Retina (tissue), 1 donor: ENCODE results near the gene NEU4.
A peak's percentile ranks its signal among the peaks of the same experiment; 100 is the strongest.
"Not testable (repeated sequence)": the region's sequence is repeated elsewhere in the genome, so short reads cannot be mapped to it uniquely, and the experiment has no call there.

Experiments used
- DNase-seq: peaks from one replicate; pipeline ENCODE4 v3.0.0-alpha.2; 2016

The NEU4 gene, protein sequence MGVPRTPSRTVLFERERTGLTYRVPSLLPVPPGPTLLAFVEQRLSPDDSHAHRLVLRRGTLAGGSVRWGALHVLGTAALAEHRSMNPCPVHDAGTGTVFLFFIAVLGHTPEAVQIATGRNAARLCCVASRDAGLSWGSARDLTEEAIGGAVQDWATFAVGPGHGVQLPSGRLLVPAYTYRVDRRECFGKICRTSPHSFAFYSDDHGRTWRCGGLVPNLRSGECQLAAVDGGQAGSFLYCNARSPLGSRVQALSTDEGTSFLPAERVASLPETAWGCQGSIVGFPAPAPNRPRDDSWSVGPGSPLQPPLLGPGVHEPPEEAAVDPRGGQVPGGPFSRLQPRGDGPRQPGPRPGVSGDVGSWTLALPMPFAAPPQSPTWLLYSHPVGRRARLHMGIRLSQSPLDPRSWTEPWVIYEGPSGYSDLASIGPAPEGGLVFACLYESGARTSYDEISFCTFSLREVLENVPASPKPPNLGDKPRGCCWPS

DNA sequence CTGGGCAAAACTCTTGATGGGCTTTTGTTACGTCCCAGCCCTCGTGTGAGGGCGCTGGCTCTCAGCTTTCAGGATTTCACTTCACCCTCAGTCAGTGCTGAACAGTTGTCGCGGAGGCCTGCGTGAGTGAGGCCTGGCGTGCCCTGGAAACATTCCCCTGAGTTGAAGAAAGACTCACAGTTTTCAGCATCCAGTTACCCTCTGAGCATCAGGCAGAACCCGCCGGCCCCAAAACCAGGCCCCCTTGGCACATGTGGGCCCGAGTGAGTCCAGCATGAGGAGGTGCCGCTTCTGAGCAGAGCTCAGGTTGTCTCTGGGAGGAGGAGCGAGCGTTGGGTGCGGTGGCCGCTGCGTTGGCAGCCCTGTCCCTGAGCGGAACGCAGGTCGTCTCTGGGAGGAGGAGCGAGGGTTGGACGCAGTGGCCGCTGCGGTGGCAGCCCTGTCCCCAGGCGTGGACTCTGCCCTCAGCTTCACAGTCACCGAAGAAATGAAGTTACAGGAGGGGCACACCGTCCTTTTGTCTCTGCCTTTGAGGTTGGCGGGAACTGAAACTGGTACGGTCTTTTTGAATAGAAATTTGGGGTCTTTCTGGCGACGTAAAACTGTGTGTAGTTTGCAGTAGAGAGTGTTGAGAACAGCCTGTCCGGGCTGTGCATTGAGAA is at the start of gene NEU4:
Gene NEU4 (plus strand): TSS at position 473 of the 662 bp plus-strand sequence. CDS start 5,292 bp downstream, outside the sequence.
- DNase-seq = peak; percentile 61

DNA sequence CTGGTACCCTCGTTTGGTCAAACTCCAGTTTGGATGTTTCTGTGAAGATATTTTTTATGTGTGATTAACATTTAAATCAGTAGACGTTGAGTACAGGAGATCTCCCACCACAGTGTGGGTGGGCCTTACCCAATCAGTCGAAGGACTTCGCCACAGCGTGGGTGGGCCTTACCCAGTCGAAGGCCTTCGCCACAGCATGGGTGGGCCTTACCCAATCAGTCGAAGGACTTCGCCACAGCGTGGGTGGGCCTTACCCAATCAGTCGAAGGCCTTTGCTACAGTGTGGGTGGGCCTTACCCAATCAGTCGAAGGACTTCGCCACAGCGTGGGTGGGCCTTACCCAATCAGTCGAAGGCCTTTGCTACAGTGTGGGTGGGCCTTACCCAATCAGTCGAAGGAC is 49.1 kb upstream of the NEU4 start:
- not testable (repeated sequence) for DNase-seq

DNA sequence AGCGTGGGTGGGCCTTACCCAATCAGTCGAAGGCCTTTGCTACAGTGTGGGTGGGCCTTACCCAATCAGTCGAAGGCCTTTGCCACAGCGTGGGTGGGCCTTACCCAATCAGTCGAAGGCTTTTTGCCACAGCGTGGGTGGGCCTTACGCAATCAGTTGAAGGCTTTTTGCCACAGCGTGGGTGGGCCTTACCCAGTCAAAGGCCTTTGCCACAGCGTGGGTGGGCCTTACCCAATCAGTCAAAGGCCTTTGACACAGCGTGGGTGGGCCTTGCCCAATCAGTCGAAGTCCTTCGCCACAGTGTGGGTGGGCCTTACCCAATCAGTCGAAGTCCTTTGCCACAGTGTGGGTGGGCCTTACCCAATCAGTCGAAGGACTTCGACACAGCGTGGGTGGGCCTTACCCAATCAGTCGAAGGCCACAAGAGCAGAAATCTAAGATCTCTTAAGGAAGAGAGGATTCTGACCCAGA is 48.7 kb upstream of the NEU4 start:
- no peak for DNase-seq

DNA sequence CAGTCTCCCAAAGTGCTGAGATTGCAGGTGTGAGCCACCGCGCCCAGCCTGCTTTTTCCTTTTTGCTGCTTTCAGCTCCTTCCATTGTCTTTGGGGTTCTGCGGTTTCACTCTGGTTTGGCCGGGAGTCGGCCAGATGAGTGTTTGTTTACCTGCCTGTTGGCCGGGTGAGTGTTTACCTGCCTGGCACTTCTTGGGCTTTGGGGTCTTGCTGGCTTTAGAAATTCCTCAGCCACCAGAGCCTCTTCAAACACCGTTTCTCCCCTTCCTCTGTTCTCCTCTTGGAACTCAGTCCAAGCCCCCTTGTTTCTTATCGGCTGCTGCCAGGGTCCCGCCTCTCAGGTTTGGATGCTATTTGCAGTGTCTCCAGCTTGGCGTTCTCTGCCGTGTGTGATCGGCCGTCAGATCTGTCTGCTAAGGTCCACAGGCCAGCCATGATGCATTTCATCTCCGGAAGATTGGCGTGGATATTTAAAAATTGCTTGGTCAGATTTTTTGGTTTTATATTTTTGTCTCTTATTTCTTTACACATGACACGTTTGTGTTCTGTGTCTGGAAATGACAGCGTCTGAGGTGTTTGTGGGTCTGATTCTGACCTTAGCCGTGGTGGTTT is 46.6 kb upstream of the NEU4 start:
- no peak for DNase-seq

DNA sequence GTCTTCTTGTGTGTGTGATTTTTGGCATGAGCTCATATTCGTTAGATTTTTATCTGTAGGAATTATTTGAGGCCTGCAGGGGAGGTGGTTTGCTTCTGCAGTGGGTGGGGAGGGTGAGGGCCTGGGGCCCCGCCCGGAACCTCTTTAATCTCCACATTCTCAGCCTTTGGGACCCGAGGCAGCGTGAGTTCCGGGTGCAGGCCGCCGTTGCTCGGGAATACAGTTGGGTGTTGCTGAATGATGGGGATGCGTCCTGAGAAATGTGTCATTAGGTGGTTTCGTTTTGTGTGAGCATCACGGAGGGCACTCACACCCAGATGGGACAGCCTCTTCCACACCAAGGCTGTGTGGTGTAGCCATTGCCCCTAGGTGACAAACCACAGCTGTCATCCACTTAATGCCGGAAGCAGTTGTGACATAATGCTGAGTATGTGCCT is 46.0 kb upstream of the NEU4 start:
- DNase-seq = no peak

DNA sequence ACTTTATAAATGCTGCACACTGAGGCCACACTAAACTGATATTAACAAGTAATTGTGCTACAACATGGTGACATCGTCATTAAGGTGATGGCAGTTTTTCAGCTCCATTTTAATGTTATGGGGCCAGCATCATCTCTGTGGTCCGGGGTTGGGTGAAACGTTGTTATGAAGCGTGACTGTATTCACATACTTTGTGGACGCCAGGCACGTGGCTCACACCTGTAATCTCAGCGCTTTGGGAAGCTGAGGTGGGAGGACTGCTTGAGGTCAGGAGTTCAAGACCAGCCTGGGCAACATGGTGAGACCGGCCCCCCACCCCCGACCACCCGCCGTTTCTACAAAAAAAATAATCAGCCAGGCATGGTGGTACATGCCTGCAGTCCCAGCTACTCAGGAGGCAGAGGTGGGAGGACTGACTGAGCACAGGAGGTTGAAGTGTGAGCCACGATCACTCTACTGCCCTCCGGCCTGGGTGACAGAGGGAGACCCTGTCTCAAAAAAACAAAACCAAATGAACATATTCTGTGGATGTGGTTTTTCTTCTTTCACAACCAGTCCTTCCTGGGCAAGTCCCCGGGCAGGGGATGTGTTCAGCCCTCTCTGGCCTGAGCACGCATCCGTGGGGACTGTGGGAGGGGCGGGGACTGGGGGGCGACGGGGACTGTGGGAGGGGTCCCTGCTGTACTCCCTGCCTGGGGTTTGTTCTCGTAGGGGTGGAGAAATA is 45.3 kb upstream of the NEU4 start:
- DNase-seq = no peak

DNA sequence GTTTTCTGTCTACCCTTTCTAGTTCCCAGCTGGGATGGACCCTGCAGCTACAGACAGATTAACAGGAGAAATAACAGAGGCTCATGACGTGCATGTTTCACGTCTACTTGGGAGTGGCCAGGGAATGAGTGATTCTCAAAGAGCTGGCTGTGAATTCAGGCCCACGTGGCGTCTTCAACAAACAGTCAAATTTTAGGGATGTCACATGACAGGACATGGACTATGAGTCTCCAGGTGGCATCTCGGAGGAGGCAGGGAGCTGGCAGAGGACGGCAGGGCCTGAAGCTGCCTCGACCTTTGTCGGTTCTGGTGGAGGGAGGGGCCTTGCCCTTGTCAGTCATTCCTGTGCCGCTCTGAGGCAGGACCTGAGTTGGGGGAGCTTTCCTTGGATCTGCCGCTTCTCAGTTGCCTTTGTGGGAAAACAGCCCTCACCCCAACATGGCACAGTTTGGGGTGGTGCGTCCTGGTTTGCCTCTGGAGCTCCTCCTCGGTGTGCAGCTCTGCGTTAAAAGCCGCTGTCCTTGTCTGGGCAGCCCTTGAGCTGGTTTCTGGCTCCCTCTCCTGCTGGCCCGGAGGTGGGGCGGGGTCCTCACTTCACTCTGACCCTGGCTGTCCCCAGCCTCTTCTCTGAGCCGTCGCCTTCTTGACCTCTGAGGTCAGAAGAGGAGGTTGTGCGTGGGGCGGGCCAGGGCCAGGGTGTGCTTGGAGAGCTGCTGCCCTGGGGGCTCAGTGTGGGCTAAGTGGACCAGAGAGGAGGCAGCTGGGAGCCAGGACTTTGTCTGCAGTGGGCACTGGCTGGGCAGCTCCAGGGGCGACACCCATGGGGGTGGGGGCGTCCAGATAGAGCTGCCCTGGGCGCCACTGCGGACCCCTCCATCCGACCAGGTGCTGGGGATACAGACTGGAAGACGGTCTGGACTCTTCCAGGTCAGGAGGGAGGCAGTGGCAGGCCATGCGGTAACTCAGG is 44.4 kb upstream of the NEU4 start:
- no peak for DNase-seq

DNA sequence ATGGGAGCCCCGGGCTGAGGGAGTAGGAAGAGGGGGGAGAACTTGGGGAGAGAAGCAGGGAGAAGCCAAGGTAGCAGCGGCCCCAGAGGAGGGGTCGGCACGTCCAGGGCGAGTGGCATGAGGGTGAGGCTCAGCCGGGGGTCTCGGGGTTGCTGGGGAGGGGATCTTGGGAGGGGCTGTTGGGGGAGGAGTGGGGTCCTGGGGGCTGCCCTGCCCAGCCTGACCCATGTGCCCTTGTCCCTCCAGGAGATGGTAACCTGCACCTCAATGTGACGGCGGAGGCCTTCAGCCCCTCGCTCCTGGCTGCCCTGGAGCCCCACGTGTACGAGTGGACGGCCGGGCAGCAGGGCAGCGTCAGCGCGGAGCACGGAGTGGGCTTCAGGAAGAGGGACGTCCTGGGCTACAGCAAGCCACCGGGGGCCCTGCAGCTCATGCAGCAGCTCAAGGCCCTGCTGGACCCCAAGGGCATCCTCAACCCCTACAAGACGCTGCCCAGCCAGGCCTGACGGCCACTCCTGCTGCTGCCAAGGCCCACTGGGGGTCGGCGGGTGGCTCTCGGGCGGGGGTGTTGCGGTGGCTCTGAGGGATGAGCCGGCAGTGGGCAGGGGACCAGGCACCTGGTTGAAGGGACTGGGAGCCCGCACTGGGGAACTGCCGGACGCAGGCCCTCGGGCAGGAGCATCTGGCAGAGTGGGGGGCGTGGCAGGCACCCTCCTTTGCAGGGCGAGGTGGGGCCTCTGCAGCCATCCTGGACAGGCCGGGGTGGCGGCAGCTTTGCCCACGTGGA is 41.3 kb upstream of the NEU4 start:
- no peak for DNase-seq

DNA sequence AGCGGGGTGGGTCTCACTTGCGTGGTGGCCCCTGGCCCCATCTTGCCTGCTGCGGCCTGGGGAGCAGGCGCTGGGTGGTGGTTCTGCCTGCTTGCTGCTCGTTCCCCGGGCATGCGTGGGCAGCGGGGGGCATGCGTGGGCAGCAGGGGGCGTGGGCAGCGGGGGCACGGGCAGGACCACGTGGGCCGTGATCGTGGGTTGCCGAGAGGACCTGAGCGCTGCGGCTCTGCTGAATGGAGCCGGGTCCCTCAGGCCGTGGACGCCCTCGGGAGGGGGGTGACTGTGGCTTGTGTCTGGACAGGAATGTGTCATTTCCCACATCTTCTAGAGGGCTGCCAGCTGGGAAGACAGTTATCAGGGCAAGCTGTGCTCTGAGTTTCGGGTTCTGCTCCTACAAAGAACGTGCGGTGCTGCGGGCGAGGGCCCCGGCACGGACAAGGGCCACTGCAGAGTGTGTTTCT is 40.7 kb upstream of the NEU4 start:
- DNase-seq = no peak

DNA sequence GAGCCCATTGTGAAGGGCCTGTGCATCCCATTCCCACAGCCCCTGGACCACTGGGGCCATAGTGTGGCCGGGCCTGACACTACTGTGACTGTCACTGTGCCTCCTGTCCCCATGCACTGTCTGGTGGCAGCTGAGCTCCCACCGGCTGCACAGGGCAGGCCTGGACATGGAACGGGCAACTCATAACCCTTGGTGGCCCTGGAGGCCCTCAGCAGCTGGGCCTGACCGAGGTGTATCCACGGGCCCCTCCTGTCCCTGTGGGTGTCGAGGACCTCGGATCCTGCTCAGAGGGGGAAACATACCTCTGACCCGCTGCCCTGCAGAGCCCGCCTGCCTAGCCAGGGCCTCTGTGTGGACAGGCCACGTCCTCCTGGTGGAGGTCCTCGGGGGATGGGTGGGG is 40.1 kb upstream of the NEU4 start:
- no peak for DNase-seq

DNA sequence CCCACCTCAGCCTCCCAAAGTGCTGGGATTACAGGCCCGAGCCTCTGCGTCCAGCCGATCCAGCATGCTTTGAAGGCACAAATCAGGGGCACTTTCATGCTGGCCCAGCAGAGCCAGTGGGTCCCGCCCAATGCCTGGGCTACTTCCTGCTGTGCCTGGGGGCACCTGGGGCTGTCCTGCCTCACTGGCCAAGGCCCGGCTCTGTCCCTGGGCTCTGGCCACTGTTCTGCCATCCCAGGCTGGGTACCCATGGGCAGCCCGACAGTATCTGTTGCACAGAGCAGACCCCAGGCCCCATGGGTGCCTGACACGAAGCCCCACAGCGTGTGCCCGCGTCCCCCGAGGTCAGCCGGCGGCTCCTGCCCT is 39.2 kb upstream of the NEU4 start:
- DNase-seq = no peak

DNA sequence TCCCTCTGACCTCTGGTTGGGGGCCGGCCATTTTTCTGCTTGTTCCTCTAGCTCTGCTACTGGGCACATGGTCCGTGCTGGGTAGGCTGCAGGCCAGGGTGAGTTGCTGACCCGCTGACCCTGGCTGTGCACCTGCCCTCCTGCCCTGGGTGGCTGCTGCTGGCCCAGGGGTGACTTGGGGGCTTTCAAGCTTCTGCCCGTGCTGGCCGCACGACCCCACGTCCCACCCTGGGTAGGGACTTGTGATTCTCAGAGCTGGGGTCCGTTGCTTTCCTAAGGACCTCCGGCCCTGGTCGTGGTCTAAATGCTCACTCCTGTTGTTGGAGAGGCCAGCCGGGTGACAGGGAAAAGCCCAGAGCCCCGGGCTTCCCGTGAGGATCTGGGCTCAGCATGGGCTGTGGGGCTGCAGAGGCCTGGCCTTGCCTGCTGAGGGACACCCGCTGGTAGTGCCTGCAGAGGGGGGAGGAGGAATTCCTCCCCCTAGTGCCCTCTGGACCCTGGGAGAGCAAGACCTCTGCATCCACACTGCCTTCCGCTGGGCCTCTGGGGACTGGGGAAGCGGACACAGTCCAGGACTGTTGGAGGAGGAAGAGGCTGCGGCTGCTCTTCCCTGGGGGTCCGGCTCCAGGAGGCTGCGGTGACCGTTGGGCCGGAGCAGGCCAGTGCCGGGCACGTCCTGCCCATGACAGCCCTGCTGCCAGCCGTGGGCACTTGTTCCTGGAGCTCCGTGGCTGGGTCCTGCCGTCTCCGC is 38.6 kb upstream of the NEU4 start:
- peak; percentile 50 for DNase-seq

DNA sequence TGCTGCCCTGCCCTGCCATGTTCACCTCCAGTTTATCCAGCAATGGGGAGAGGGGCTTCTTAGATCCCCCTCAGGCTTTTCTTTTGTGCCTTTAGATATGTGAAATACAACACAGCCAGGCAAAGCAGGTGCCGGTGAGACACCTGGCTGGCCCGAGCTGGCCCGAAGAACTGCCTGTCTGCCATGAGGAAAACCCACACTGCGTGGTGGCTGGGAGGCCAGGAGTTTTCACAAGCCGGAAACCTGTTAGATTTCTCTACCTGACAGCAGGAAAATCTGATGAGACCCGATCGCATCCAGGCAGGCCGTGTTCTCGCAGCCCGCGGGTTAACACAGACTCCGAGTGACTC is 38.1 kb upstream of the NEU4 start:
- peak; percentile 48 for DNase-seq

DNA sequence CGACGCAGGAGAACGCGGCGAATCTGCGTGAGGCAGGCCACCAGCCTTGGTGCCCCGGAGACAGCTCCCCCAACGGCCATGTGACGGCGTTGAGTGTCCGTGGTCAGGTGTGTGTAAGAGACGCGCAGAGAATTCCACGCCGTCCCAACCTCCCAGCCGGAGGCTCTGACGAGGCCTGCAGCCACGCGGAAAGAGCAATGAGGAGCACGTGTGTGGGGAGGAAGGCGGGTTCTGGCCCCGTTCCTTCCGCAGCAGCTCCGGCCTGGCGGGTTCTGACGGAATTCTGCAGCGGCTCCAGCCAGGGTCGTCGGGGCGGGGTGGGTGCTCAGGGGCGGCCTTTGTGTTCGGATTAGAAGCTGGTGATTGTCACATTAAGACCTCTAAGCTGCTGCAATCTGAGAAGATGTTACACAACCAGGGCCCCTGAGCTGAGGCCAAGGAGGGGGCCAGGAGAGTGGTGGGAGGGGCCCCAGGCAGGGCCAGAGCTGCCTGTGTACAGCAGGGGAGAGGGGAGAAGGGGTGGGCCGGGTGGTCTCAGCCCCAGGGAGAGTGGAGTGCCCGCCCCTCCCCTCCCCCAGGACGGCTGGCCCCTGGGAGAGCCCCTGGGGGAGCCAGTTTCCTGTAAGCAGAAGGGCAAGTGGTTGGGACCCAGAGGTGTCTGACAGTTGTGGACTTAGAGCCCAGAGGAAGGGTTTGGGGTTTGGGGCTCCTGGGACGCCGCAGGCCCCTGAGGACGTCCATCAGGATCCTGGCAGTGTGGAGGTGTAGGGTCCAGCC is 37.5 kb upstream of the NEU4 start:
- DNase-seq = peak; percentile 72

DNA sequence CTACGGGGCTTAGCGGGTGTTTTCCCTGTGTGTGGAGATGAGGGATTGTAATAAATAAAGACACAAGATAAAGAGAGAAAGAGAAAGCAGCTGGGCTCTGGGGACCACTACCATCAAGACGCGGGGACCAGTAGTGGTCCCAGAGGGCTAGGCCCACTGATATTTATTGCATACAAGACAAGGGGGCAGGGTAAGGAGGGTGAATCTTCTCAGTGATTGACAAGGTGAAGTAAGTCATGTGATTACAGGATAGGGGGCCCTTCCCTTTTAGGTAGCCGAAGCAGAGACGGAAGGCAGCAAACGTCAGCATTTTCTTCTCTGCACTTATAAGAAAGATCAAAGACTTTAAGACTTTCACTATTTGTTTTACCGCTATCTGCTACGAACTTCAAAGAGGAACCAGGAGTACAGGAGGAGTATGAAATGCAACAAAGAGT is 36.9 kb upstream of the NEU4 start:
- DNase-seq = peak; percentile 44

DNA sequence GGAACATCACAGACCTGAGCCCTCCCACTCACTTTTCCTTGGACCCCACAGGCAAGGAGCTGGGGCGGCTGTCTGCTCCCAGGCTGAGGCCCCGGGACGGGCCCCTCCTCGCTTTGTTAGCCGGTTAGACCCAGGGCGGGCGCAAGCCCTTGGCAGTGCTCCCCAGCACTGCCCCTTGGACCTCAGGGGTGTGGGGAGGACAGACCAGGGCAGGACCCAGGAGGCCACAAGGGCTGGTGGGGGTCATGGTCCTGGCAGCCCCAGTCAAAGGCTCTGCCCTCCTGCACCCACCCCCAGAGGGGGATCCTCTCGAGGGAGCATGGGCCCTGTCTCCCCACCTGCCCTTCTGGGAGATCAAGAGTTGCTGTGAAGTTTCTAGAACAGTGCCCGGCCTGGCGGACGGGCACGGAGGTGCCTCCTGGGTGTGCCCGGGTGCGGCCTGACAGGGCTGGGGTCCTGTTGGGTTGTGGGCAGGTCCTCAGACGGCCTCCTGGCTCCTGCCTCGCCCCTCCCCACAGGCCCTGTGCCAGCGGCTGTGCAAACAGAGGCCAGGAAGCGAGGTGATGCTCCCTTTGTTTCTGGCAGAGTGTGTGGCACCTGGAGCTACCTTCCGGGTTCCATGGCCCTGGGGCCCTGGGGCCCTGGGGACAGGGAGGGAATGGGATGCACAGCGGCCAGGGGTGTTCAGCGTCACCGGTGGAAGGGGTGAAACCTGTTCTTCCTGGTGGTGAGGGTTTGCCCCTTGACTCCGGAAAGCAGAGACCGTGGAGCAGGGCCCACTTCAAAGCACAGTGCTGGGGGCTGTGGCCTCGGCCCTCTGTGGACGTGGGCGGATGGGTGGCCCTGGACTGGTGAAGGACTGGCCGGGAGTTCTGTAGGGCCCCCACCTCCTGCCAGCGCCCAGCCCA is 35.2 kb upstream of the NEU4 start:
- DNase-seq = no peak

DNA sequence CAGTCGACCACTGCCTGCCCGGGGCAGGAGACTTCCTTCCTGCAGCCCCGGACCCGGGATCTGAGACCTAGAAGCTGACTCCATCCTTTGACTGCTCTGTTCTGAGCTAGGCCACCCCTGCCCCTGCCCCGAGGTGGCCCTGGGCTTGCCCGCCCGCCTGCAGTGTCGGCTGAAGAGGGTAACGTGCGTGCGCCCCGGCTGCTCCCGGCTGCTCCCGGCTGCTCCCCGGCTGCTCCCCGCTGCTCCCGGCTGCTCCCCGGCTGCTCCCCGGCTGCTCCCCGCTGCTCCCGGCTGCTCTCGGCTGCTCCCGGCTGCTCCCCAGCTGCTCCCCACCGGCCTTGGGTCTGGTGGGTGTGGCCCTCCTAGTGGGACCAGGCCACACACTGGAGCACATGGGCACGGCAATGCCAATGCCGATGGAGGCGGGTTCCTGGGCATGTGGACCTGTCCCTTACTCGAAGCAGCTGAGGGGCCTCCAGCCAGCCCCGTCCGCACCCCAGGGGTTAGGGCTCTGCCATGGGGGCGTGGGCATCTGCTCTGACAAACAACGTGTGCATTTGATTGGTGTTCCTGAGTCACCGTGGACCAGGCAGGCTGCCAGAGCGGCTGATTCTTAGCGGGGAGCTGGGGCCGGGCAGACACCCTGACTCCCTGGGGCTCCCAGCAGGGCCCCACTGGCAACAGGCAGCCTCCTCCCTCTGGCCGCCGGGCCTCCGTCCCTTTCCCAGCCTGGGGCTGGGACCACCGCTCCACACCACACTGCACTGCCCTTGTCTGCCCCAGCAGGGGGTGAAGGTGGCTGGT is 34.4 kb upstream of the NEU4 start:
- DNase-seq = no peak
